Endothelial cell (in vitro differentiated cells): ENCODE results near the gene LDB3. TPM values are rescaled to one million over a fixed set of nuclear protein-coding genes. Genes with fewer than 3 reads are reported as not detected.

ENCODE experiments used
- DNase-seq: peaks from one replicate; pipeline ENCODE4 v3.0.0; 2021; ENCODE audit warnings: low spot score
- H3K27ac Mint-ChIP-seq: one replicate; pipeline ENCODE4 v1.8.0; 2021; ENCODE audit warnings: mixed read lengths, inconsistent platforms; ENCODE audit not compliant: unreplicated experiment
- H3K27me3 Mint-ChIP-seq: one replicate; pipeline ENCODE4 v1.8.0; 2021; ENCODE audit warnings: mild to moderate bottlenecking, moderate library complexity, mixed read lengths, inconsistent platforms; ENCODE audit not compliant: unreplicated experiment
- H3K36me3 Mint-ChIP-seq: one replicate; pipeline ENCODE4 v1.8.0; 2021; ENCODE audit warnings: mild to moderate bottlenecking, low read depth, mixed read lengths, inconsistent platforms; ENCODE audit not compliant: unreplicated experiment
- H3K4me1 Mint-ChIP-seq: one replicate; pipeline ENCODE4 v1.8.0; 2021; ENCODE audit warnings: mild to moderate bottlenecking, mixed read lengths, inconsistent platforms; ENCODE audit not compliant: unreplicated experiment
- H3K4me3 Mint-ChIP-seq: one replicate; pipeline ENCODE4 v1.8.0; 2021; ENCODE audit warnings: mild to moderate bottlenecking, mixed read lengths, inconsistent platforms; ENCODE audit not compliant: unreplicated experiment
- H3K9me3 Mint-ChIP-seq: one replicate; pipeline ENCODE4 v1.8.0; 2021; ENCODE audit warnings: mixed read lengths, inconsistent platforms; ENCODE audit not compliant: unreplicated experiment
- CTCF ChIP-seq: fragments of 200-600 bp; sonication (generic); IDR thresholded peaks from one replicate; pipeline ENCODE4 v1.5.0; 2021; ENCODE audit warnings: antibody characterized with exemption; ENCODE audit not compliant: unreplicated experiment
- total RNA-seq: library from RNA; stranded (reverse); fragmentation: NEBNext Ultra II Directional; extraction: Animal tissue kit (Norgen Biotek cat#: 25700); gene quantifications from one replicate; pipeline ENCODE4 v1.2.1, GENCODE V29; 2021; ENCODE audit not compliant: unreplicated experiment

The LDB3 gene
- total RNA-seq, 1 donor from 2014 or later, result 0.36 TPM

- Mint-ChIP-seq H3K36me3 (no peaks in the 10 kb centered on the region), H3K27ac (no peak overlapping the region), H3K9me3 (no peaks in the 10 kb centered on the region), H3K27me3 (peaks cover 7% of the 10 kb centered on the region), H3K4me3 (no peak overlapping the region), H3K4me1 (no peaks in the 10 kb centered on the region)
- DNase-seq, result no peak
- no peak for TF ChIP-seq CTCF
These were observed 35.4 kb upstream of the LDB3 start for GRCh38 chr10:86632951-86633350.

GRCh38 chr10:86635402-86635801, 32.9 kb upstream of the LDB3 start:
- no peak for TF ChIP-seq CTCF
- Mint-ChIP-seq H3K9me3 (no peaks in the 10 kb centered on the region), H3K36me3 (no peaks in the 10 kb centered on the region), H3K27me3 (peaks cover 7% of the 10 kb centered on the region), H3K4me3 (no peak overlapping the region), H3K27ac (no peak overlapping the region), H3K4me1 (no peaks in the 10 kb centered on the region)
- no peak for DNase-seq

GRCh38 chr10:86636311-86636710, 32.0 kb upstream of the LDB3 start:
- no peak overlapping the region for H3K27ac Mint-ChIP-seq
- no peak for DNase-seq
- no peaks in the 10 kb centered on the region for H3K4me1 Mint-ChIP-seq
- no peak for TF ChIP-seq CTCF
- no peak overlapping the region for H3K4me3 Mint-ChIP-seq
- H3K27me3 Mint-ChIP-seq, result peaks cover 7% of the 10 kb centered on the region
- no peaks in the 10 kb centered on the region for H3K36me3 Mint-ChIP-seq
- no peaks in the 10 kb centered on the region for H3K9me3 Mint-ChIP-seq

- DNase-seq, result no peak
- TF ChIP-seq CTCF, result no peak
- Mint-ChIP-seq H3K36me3 (peaks cover 4% of the 10 kb centered on the region), H3K4me1 (no peaks in the 10 kb centered on the region), H3K27me3 (no peaks in the 10 kb centered on the region), H3K9me3 (peaks cover 5% of the 10 kb centered on the region), H3K4me3 (no peak overlapping the region), H3K27ac (no peak overlapping the region)
These were observed 26.3 kb upstream of the LDB3 start for GRCh38 chr10:86642021-86642420.

- TF ChIP-seq CTCF, result no peak
- H3K36me3 Mint-ChIP-seq, result peaks cover 4% of the 10 kb centered on the region
- H3K4me1 Mint-ChIP-seq, result no peaks in the 10 kb centered on the region
- H3K27me3 Mint-ChIP-seq, result no peaks in the 10 kb centered on the region
- no peak for DNase-seq
- H3K4me3 Mint-ChIP-seq, result no peak overlapping the region
- peaks cover 5% of the 10 kb centered on the region for H3K9me3 Mint-ChIP-seq
- no peak overlapping the region for H3K27ac Mint-ChIP-seq
These were observed 25.8 kb upstream of the LDB3 start for GRCh38 chr10:86642499-86642898.
